DND-41 (cell line): ENCODE results near the gene FAM43A.

Experiments
- EZH2 ChIP-seq: IDR thresholded peaks from 3 replicates; pipeline ENCODE4 v1.6.1; 2012; ENCODE audit warnings: borderline replicate concordance, low read depth, mild to moderate bottlenecking, moderate library complexity, low read length, inconsistent platforms; ENCODE audit not compliant: severe bottlenecking
- TF ChIP-seq, protein P1 (sequence below): IDR thresholded peaks from 2 replicates; pipeline ENCODE4 v1.5.1; 2012; ENCODE audit warnings: borderline replicate concordance, low read length, moderate library complexity, mild to moderate bottlenecking; ENCODE audit not compliant: poor library complexity, severe bottlenecking; ENCODE audit errors: extremely low read depth

DNA sequence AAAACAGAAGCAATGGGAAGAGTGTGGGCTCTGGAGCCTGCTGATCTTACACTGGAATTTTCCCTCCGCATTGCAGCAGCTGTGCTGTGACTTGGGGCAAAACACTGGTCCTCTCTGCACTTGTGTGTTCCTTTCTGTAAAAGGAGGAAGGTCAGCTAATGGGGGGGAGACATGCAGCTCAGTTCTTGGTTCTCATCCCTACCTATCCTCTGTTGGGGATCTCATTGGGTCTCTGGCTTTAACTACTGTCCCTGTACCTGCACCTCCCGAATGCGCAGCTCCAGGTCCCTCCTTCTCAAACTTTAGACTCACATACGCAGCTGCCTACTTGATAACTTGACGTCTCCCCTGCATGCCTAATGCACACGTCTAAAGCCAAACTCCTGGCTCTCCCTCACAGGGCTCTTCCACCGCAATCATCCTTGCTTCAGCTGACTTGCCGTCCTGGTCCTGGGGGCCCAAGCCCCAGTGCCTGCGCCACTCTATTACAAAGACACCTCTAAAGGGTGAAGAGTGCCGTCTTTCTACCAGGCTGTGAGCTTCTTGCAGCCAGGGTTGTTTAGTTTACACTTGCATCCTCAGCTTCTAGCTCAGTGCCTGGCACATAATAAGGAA lies 46.6 kb upstream of the FAM43A start:
- TF ChIP-seq, protein P1, sequence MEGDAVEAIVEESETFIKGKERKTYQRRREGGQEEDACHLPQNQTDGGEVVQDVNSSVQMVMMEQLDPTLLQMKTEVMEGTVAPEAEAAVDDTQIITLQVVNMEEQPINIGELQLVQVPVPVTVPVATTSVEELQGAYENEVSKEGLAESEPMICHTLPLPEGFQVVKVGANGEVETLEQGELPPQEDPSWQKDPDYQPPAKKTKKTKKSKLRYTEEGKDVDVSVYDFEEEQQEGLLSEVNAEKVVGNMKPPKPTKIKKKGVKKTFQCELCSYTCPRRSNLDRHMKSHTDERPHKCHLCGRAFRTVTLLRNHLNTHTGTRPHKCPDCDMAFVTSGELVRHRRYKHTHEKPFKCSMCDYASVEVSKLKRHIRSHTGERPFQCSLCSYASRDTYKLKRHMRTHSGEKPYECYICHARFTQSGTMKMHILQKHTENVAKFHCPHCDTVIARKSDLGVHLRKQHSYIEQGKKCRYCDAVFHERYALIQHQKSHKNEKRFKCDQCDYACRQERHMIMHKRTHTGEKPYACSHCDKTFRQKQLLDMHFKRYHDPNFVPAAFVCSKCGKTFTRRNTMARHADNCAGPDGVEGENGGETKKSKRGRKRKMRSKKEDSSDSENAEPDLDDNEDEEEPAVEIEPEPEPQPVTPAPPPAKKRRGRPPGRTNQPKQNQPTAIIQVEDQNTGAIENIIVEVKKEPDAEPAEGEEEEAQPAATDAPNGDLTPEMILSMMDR, result no peak
- no peak for TF ChIP-seq EZH2
